Middle frontal gyrus (tissue), 1 donor: ENCODE data around the gene NAGS.
"Not testable (repeated sequence)": the region's sequence is repeated elsewhere in the genome, so short reads cannot be mapped to it uniquely, and the experiment has no call there.

Experiments
- DNase-seq: peaks from one replicate; pipeline ENCODE4 v3.0.0-alpha.2; 2015; ENCODE audit warnings: low spot score; ENCODE audit errors: extremely low spot score

The NAGS gene

GRCh38 chr17:43983515-43984411, 20.7 kb upstream of the NAGS start:
- no peak for DNase-seq

- DNase-seq: no peak
These were observed 19.9 kb upstream of the NAGS start for GRCh38 chr17:43984521-43984920.

- peak; percentile 11 for DNase-seq
These were observed 18.0 kb upstream of the NAGS start for GRCh38 chr17:43986225-43986981.

DNA sequence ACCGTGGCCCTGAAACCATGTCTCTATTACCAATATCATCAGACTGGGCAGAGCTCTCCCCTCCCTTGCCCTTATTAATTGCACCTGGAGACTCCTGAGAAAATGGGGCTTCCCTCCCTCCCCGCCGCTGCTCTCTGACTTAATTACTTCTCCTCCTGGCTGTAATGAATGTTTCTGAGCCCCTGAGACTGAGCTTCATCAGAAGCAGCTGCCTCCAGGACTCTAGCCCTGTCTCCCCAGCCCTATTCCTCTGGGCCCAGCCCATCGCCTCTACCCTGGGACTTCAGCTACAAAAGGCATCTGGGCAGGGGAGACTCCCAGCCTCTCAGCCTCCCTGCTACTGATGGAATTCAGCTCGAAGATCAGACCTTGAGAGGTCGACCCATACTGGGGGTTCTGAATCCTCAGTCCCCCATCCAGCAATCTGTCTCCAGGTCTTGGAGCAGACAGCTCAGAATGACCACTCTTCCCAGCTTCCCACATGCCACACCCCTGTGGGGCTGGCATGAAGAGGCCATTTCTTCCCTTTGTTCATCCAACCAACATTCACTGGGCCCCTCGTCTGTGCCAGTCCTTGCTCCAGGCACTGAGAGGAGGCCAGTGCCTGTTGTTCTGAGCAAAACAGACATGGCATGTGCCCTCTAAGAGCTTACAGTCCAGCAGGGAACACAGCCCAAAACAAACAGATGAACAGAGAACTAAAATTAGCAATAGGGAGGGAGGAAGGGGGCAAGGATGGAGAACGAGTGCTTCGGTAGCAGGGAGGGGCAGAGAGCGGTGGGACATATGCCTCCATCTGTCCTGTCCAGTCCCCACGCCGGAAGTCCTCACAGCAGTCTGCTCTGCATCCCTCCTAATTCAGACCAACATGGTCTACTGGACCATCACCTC, 17.0 kb upstream of the NAGS start:
- no peak for DNase-seq

DNA sequence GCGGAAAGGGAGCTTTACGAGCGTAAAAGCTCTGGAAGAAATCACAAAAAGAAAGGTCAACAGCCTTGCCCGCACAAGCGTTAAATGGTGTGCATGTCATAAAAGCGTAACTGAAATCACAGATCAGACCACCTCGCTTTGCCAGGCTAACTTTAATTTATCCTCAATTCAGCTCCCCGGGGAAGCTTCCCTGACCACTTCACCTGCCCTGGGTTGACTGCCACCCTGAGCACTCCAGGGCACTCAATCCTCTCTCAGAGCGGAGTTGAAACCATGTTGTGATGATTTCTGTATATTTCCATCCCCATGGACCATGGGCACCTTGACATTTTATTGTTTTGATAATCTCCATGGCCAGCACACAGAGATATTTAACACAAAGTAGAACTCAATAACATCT, 16.1 kb upstream of the NAGS start:
- DNase-seq: no peak

- no peak for DNase-seq
These were observed 11.8 kb upstream of the NAGS start for GRCh38 chr17:43992641-43993040.

DNA sequence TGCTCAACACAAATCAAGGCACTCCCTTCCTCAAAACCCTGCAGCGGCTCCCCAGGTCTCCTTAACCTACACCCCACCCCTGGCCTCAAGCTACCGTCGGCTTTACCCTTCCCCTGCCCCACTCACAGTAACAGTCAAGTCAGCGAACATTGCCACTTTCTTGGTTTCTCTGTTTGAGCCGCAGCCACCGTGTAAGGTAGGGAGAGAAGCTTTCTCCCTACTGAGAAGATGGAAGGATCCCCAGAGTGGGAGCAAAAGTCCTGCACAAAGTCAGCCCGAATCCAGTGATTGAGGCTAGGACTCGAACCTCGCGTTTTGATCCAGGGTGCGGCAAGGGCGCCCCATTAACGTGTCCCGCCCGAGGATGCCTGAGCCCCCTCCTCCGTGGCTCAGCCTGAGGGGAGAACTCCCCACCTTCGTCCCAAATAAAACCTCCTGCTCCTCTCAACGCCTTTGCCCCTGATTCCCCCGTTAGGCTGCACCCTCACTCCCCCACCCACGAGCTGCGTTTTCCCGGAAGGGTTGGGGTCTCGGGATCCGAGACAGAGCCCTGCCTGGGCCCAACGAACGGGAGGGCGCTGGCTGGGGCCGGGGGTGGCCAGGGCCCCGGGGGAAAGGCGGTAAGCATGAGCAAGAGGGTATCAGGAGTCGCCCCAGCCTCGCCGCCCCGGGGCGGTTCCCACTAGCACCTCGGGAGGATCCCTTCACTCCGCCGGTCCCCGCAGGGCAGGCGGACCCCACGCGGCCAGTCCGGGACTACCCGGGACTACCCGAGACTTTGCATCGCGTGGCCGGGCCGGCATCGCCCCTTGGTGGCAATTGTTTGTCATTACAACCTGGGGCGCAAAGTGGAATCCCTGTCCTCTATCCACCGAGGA, 9.9 kb upstream of the NAGS start:
- DNase-seq: no peak

DNA sequence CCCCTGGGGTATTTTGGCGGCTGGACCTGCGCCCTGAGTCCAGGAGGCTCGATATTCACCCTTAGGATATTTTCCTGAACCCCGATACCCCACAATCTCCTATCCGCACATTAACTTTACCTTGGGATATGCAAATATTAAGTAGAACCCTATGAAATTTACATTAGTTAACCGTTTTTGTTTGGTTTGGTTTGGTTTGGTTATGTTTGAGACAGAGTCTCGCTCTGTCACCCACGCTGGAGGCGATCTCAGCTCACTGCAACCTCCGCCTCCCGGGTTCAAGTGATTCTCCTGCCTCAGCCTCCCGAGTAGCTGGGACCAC, 9.3 kb upstream of the NAGS start:
- no peak for DNase-seq

DNA sequence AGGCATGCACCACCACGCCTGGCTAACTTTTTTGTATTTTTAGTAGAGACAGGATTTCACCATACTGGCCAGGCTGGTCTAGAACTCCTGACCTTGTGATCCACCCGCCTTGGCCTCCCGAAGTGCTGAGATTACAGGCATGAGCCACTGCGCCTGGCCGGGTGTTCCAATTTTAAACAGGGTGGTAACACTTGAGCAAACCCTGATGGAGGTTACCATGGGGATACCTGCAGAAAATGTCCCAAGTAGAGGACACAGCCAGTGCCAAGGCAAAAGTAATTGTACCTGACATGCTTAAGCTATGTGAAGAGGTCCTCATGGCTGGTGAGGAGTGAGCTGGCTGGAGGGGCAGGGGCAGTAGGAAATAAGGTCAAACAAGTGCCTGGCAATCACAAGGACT, 7.2 kb upstream of the NAGS start:
- DNase-seq: not testable (repeated sequence)

DNA sequence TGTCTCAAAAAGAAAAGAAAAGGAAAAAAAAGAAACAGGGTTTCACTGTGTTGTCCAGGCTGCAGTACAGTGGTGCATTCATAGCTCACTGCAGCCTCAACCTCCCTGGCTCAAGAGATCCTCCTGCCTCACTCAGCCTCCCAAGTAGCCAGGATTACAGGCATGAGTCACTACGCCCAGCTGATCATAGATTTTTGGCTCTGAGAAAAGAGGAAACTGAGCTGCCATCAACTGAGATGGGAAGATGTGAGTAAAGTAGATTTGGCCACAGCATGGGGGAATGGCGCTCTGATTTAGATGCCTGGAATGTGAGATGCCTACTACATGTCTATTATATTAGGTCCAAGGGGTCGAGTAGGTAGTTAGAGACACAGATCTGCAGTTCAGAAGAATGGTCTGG, 5.9 kb upstream of the NAGS start:
- no peak for DNase-seq

DNA sequence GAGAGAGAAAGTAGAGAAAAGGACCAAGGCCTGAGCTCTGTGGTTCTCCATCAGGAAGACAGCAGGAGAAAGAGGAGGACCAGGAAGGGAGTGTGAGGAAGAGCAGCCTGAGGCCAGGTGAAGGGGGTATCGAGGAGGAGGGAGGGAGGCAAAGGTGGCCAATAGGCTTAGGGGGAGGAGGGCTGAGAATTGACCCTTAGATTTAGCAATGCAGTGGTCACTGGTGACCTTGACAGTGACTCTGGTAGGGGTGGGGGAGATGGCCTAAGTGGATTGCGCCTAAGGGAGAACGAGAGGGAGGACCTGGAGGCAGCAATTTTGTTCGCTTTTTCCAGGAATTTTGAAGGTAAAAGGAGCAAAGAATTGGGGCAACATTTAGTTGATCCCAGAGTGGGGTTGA, 5.4 kb upstream of the NAGS start:
- DNase-seq: no peak

DNA sequence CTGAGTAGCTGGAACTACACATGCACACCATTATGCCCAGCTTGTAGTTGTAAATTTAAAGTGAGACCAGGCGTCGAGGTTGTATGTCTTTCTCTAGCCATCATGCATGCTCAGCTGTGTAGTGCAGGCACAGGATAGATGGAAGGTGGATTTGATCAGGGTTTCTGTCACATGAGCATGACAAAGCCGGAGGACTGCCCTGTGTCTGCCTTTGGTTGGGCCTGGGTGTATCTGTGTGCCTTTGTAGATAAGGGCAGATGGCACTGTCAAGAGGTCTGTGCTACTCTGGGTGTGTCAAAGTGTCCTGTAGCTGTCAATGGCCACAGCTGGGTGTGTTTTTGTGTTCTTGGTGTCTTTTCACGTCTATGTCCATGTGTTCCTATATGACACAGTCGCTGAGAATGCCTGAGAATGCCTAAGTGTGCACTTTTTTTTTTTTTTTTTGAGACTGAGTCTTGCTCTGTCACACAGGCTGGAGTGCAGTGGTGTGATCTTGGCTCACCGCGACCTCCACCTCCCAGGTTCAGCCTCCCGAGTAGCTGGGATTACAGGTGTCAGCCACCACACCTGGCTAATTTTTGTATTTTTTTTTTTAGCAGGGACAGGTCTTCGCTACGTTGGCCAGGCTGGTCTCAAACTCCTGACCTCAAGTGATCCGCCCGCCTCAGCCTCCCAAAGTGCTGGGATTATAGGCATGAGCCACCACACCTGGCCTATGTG, 4.1 kb upstream of the NAGS start:
- DNase-seq: no peak

DNA sequence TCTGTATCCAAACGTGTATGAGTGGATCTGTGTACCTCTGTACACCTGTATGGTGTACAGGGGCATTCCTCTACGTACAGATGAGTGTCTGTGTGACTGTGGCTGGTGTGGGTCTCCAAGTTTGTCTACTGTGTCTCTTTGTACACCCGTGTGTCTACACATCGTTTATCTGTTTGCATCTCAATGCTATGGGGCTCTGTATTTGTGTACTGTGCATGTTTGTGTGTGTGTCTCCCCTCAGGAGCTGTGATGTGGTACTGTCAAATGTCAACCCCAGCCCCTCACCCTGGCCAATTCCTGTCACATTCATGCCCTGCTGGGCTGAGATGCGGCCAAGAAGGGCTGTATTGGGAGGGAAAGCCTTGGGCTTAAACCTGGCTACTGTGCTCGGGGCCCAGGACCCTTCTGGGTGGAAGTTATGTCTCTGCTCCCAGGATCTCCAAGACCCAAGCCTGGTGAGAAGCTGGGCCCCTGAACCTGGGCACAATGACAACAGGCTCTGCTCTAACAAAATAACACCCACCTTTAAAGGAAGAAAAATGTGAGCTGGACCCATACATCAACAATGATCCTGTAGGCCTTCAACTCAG, 3.5 kb upstream of the NAGS start:
- DNase-seq: no peak

DNA sequence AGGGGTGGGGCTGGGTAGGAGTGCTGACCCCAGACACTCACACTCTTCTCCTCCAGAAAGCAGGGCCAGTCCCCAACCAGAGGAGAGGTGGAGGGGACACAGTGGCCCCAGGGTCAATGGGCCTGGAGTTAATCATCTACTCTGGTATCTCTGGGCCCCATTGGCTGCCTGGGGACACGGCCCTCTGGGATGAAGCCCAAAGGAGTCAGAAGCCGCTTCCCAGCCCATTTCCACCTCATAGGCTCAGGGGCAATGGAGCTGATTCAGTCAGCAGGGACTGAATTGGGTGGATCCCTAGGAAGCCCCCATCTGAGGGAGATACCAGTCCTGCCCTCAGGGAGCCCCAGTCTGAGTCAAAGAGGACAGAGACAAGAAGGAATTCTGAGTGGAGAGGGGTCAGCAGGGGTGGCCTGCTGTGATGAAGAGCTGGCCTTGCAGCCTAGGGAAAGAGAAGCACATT, 2.9 kb upstream of the NAGS start:
- no peak for DNase-seq

- DNase-seq: no peak
These were observed 2.1 kb upstream of the NAGS start for GRCh38 chr17:44002141-44002848.

DNA sequence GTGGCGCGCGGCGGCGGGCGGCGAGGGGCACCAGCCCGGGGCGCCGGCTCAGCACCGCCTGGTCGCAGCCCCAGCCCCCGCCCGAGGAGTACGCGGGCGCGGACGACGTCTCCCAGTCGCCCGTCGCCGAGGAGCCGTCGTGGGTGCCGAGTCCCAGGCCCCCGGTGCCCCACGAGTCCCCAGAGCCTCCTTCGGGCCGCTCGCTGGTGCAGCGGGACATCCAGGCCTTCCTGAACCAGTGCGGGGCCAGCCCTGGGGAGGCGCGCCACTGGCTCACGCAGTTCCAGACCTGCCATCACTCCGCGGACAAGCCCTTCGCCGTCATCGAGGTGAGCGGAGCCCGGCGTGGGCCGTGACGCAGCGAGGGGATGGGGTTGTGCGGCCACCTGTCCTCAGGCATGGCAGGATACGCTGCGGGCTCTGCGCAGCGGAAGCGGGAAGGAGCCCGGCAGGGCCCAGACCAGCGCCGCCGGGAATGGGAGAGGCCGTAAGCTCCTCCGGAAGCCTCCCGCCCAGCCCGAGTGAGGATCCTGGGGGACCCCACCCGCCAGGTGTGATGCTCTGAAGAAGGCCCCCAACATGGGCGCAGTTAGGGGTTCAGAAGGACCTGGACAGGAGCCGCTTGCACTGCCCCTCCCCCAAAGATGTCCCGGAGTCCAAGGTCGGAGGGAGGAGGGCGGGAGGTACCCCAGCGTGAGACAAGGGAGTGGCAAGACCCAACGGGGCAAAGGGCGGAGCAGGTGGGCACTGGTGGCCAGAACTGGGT, 522 bp downstream of the NAGS start:
- DNase-seq: no peak

- DNase-seq: no peak
These were observed 1.3 kb downstream of the NAGS start for GRCh38 chr17:44005527-44006271.

GRCh38 chr17:44006272-44006597, 1.8 kb downstream of the NAGS start:
- DNase-seq: no peak
